Activated CD8-positive, alpha-beta memory T cell treated with anti-CD3 and anti-CD28 coated beads for 48 hours (primary cell): ENCODE results near the gene MTIF2.
"Not testable (repeated sequence)": the region's sequence is repeated elsewhere in the genome, so short reads cannot be mapped to it uniquely, and the experiment has no call there.

Experiments
- DNase-seq, 3 experiments: peaks; one replicate each; pipeline ENCODE4 v3.0.0-alpha.2; 2020; ENCODE audit warnings: low read depth in 2 of 3, low spot score in 2 of 3

Gene MTIF2

GRCh38 chr2:55268907-55269644 lies at the start of gene MTIF2:
Gene MTIF2, minus strand, starts transcription at chr2:55269231. Its CDS starts 5,373 bp downstream, at chr2:55263858.
- peak; percentile 82 to 86 (median 84) for DNase-seq

GRCh38 chr2:55314985-55315384 lies 46.0 kb upstream of the MTIF2 start:
- DNase-seq: no peak

DNA sequence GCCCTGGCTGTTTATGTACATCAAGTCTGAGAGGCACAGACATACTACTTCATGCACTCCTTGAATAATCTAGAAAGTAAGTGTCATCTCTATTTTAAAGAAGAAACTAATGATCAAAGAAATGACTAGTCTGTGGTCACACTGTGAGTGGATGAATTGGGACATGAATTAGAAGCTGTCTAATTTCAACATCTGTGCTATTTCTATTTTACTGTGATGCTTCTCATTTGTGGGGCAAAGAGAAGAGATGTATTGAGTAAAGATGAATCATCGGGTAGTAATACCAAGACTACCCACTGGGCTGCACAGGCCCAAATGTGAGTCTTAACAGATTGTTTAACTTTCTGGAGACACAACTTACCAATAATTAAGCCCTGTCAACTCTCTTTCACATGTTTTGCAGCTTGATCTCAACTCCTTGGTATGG lies 42.4 kb upstream of the MTIF2 start:
- no peak for DNase-seq

- no peak for DNase-seq
Observed at GRCh38 chr2:55309446-55309845, 40.4 kb upstream of the MTIF2 start.

DNA sequence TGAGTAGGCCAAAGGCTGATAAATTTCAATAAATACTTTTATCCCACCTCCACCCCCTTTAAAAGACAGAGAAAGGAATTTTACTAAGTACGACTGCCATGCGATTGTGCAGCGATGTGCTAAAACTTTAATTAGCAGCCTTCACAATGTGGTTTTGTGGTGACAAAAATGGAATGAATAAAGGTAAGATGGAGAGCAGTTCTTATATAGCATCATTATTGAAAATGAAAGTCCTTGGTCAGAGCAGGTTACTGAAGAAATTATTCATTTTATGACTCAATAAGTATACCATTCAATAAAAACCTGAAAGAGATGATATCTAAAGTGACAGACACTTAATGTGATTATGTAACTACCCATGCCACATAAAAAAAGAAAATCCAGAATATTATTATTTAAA lies 33.2 kb upstream of the MTIF2 start:
- no peak for DNase-seq

DNA sequence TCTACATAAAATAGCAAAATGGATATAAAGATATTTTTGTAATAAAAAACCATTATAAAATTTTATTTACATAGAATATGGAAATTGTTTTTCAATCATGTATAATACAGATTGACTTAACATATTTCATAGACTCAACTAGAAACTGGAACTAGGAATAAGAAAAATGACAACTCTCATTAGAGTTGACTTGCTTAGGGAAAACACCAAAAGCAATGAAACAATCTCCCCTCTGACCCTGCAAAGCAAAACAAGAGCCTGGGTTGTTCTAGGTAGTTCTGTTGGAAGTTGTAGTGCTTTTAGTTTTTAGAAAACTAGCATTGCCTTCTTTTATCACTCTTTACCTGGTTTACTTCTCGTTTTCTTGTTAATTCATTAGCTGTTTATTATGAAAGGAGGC lies 32.2 kb upstream of the MTIF2 start:
- no peak for DNase-seq

DNA sequence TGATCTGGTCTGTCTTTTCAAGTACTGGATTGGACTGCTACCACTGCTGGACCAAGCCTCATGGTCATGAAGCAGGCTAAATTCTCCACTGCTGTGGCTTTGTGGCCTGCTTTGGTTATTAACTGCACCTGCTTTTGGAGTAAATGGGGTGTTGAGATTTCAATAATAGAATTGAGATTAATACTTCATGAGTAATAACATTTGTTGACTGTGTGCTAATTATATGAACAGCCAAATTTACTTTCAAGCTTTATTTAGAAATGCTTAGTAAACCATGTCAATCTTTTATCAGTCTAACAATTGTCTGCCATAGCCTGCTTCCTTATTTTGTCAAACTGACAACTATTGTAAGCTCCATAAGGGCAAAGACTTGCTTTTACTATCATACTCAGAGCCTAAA lies 27.4 kb upstream of the MTIF2 start:
- no peak for DNase-seq

DNA sequence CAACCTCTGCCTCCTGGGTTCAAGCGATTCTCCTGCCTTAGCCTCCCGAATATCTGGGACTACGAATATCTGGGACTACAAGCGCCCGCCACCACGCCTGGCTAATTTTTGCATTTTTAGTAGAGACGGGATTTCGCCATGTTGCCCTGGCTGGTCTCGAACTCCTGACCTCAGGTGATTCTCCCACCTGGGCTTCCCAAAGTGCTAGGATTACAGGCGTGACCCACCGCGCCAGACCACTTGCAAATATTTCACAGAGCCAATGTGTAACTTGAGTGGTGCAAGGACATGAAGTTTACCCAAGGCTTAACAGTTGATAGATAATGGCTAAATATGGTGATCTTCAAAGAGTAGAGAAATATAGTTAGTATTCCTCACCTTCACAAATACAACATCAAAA lies 14.1 kb upstream of the MTIF2 start:
- DNase-seq: no peak

DNA sequence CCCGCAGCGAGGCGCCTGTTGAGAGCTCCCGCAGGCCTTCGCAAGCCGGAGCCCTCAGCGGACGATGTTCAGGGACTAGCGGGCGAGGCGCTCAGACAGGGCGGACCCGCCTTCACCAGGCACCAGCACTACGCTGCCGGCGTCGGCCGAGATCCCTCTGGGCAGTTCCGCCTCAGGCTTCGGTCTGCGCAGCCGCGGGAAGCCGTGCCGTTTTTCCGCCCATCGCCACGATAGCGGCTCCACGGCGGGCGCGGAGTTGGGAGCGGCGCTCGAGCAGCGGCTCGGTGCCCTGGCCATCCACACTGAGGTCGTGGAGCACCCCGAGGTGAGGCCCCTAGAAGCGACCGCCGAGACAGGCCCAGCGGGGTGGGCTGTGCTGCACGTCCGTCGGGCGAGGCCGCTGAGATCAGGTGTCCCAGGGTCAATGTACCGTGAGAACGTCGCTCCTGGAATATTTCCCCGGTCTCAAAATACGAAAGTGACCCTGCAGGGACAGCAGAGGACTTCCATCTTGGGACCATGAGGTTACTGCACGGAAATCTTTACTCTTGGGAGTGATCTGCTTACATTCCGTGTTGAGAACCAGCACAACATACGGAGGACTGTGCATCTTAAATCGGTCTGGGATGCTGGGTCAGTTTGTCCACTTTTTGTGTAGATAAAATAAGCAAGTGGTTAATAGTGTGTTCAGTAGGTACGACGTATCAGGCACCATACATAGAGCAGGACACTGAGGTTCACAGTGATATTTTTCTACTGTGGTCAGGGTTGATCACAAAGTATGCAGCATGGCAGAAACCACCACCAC lies 13.3 kb upstream of the MTIF2 start:
- peak; percentile 60 to 70 (median 68) for DNase-seq

DNA sequence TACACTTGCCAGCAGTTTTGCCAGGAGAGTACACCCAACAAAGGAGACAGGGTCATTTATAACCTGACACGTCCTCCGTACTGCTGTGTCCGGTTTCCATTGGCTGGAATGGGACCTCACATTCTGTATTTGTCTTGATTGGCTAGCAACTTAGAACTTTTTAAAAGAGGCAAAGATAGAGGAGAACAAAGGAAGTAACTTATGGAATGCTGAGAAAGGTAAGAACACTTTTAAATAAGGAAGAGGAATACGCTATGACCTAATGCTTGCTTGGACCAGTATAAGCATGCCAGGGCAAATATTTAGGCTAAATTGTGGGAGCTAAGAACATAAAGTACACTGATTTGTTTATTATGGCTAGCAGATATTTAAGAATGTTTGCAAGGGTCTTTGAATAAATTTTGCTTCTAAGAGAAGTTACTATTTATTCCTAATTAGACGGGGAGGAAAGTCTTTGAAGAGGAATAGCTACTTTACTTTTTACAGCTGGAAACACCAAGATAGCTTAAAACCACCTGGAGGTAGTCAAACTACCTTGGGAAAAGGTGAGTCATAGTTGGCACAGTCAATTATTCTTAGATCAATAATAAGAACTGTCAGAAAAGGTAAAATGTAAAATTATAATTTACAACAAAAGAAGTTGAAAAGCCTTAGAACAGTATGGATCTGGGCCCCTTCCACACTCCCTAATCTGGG lies 12.0 kb upstream of the MTIF2 start:
- not testable (repeated sequence) for DNase-seq

GRCh38 chr2:55279859-55280424 lies 10.9 kb upstream of the MTIF2 start:
- DNase-seq: not testable (repeated sequence)

DNA sequence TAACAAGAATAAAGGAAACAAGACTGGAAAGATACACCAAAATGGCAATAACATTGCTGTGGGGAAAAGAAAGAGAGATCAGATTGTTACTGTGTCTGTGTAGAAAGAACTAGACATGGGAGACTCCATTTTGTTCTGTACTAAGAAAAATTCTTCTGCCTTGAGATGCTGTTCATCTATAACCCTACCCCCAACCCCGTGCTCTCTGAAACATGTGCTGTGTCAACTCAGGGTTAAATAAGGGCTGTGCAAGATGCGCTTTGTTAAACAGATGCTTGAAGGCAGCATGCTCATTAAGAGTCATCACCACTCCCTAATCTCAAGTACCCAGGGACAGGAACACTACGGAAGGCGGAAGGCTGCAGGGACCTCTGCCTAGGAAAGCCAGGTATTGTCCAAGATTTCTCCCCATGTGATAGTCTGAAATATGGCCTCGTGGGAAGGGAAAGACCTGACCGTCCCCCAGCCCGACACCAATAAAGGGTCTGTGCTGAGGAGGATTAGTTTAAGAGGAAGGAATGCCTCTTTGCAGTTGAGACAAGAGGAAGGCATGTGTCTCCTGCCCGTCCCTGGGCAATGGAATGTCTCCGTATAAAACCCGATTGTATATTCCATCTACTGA lies 10.3 kb upstream of the MTIF2 start:
- DNase-seq: not testable (repeated sequence)

- DNase-seq: no peak
Observed at GRCh38 chr2:55277310-55277709, 8.3 kb upstream of the MTIF2 start.

GRCh38 chr2:55274346-55274745 lies 5.3 kb upstream of the MTIF2 start:
- not testable (repeated sequence) for DNase-seq

DNA sequence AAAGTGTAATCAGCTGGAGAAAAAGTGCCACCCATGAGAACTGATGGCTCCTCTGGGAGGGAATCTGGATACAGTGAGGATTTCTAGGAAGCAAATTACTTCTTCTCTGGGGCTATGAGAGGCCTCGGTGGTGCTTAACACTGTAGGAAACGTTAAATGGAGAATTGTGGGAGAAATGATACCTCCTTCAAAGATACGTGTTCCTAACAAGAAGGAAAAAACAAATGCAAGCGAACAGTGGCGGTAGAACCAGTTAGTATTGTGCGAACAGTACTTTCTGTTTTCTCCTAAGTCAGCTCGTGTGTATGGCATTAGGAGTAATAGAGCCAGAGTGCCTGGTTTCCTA lies 587 bp upstream of the MTIF2 start:
- DNase-seq: no peak

DNA sequence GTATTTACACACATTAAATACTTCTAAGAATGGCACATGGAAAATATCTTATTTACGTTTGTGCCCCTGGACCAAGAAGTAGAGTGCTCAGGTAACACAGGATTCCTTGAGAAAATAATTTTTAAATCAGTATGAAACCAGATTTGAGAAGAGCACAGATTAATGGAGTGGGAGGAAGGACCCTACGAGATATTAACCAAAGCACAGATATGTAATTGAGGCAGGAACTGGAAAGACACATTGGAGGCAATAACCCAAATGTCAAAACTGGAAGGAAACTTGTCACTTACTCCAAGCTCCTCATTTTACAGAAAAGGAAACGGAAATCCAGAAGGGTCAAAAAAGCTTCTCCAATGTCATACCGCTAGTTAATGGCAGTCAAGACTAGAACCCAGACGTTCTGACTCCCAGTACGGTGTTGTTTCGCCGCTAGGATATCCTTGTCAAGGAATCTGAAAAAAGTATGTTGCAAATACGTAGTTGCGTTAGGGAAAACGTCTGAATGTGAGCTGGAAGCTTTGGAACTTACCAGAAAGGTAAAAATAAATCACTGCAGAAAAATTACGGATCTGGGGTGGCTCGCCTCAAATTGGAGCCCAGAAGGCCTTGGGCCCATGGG lies 634 bp downstream of the MTIF2 start:
- DNase-seq: no peak

- DNase-seq: not testable (repeated sequence)
Observed at GRCh38 chr2:55259586-55259985, 9.4 kb downstream of the MTIF2 start.

DNA sequence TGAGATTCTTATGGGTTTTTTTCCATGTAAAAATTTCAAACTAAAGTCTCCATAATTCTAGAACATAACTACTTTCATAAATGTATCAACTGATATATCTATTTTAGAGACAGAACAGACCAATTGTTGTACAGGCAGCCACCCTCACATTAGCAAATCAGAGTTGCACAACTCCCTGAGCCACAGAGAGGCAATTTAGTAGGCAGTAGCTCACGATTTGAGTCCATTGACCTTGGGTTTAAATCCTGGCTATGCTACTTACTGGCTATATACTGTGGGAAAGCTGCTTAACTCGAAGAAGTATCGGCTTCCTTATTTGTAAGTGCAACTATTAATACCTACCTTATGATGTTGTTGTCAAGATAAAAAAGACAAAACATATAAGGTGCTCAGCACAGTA lies 16.2 kb downstream of the MTIF2 start:
- no peak for DNase-seq

DNA sequence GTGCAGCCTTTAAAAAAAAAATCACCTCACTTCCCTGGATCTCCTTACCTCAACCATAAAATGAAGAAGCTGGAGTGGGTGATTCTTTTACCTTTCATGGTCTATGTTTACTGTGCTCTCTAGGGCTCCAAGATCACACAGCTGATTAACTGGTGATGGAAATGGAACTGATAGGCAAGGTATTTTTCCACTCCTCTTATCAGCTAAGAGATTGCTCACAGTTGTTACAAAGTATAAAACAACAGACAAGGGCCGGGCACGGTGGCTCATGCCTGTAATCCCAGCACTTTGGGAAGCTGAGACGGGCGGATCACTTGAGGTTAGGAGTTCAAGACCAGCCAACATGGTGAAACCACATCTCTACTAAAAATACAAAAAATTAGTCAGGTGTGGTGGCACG lies 22.0 kb downstream of the MTIF2 start:
- DNase-seq: no peak

GRCh38 chr2:55245411-55245810 lies 23.6 kb downstream of the MTIF2 start:
- DNase-seq: no peak

- DNase-seq: no peak
Observed at GRCh38 chr2:55242617-55243016, 26.4 kb downstream of the MTIF2 start.
